IMR-90 (cell line): ENCODE measurements around the gene PEX10. TPM values are rescaled to one million over a fixed set of nuclear protein-coding genes. Genes with fewer than 3 reads are reported as not detected.

ENCODE experiments used
- ATAC-seq: fragments of 200-7000 bp; cut with Tn5 transposase; 2 replicates; pipeline ENCODE4 v1.9.1; 2020; ENCODE audit warnings: low read depth, mild to moderate bottlenecking, moderate library complexity
- BruUV-seq: library from RNA; stranded (reverse); fragments of 400-500 nt; replicated peaks from 2 replicates; lab custom pipeline; 2021; lab: Mats Ljungman, UMichigan
- CTCF ChIA-PET: fragments of 300-600 bp; formaldehyde crosslinking; extraction: SDS; loops from one replicate; lab custom pipeline; 2021; ENCODE audit warnings: antibody characterized with exemption; lab: Yijun Ruan, JAX
- POLR2A ChIA-PET: fragments of 300-600 bp; sonication (Branson Sonifier 250); formaldehyde crosslinking; loops from one replicate; lab custom pipeline; 2022; ENCODE audit warnings: antibody characterized with exemption; ENCODE audit not compliant: unreplicated experiment; lab: Charles Lee
- DNase-seq: peaks from one replicate; pipeline ENCODE4 v3.0.0; 2013
- H2AFZ ChIP-seq: replicated peaks from 2 replicates; pipeline ENCODE3; 2013; ENCODE audit warnings: low read length, mild to moderate bottlenecking; ENCODE audit not compliant: poor library complexity
- H2AK5ac ChIP-seq: 2 replicates; pipeline ENCODE4 v1.6.1; 2013; ENCODE audit warnings: low read depth, low read length, inconsistent platforms
- H2AK9ac ChIP-seq: replicated peaks from 2 replicates; pipeline ENCODE3; 2013; ENCODE audit warnings: mild to moderate bottlenecking, low read depth, low read length, moderate library complexity; ENCODE audit not compliant: poor library complexity
- H2BK120ac ChIP-seq: 2 replicates; pipeline ENCODE4 v1.6.1; 2013; ENCODE audit warnings: low read depth, low read length, inconsistent platforms
- H2BK15ac ChIP-seq: 3 replicates; pipeline ENCODE4 v1.6.1; 2013; ENCODE audit warnings: low read depth, low read length, inconsistent platforms
- H2BK20ac ChIP-seq: 2 replicates; pipeline ENCODE4 v1.6.1; 2013; ENCODE audit warnings: low read depth, mild to moderate bottlenecking, inconsistent platforms, low read length, moderate library complexity
- H2BK5ac ChIP-seq: 2 replicates; pipeline ENCODE4 v1.6.1; 2013; ENCODE audit warnings: mild to moderate bottlenecking, low read depth, low read length, inconsistent platforms; ENCODE audit not compliant: poor library complexity, severe bottlenecking
- H3K14ac ChIP-seq: replicated peaks from 2 replicates; pipeline ENCODE4 v1.6.1; 2013; ENCODE audit warnings: low read depth, low read length, inconsistent platforms
- H3K18ac ChIP-seq: 2 replicates; pipeline ENCODE4 v1.6.1; 2013; ENCODE audit warnings: low read depth, low read length, control low read depth
- H3K23ac ChIP-seq: 2 replicates; pipeline ENCODE4 v1.6.1; 2013; ENCODE audit warnings: low read depth, low read length, inconsistent platforms
- H3K27ac ChIP-seq: 2 replicates; pipeline ENCODE4 v1.5.1; 2013; ENCODE audit warnings: mild to moderate bottlenecking, control low read depth, low read length; ENCODE audit not compliant: insufficient read depth
- H3K27me3 ChIP-seq: 2 replicates; pipeline ENCODE4 v1.6.1; 2013; ENCODE audit warnings: low read length; ENCODE audit not compliant: control insufficient read depth, insufficient read depth
- H3K36me3 ChIP-seq: 2 replicates; pipeline ENCODE4 v1.6.1; 2013; ENCODE audit warnings: low read length, mixed read lengths; ENCODE audit not compliant: control insufficient read depth, insufficient read depth
- H3K4ac ChIP-seq: 2 replicates; pipeline ENCODE4 v1.6.1; 2013; ENCODE audit warnings: low read depth, low read length, inconsistent platforms
- H3K4me1 ChIP-seq: 2 replicates; pipeline ENCODE4 v1.6.1; 2013; ENCODE audit warnings: low read length, mixed read lengths; ENCODE audit not compliant: control insufficient read depth, insufficient read depth
- H3K4me2 ChIP-seq: 2 replicates; pipeline ENCODE4 v1.6.1; 2013; ENCODE audit warnings: low read depth, mild to moderate bottlenecking, control low read depth, low read length, moderate library complexity
- H3K4me3 ChIP-seq: 2 replicates; pipeline ENCODE4 v1.5.1; 2013; ENCODE audit warnings: low read depth, mild to moderate bottlenecking, control low read depth, low read length, moderate library complexity; ENCODE audit not compliant: insufficient read depth
- H3K56ac ChIP-seq: 2 replicates; pipeline ENCODE4 v1.6.1; 2013; ENCODE audit warnings: low read length, inconsistent platforms; ENCODE audit not compliant: insufficient read depth; ENCODE audit errors: extremely low read depth
- H3K79me1 ChIP-seq, 2 experiments: 2 replicates each; pipeline ENCODE4 v1.6.1; 2013; ENCODE audit warnings: low read length in 2 of 2, inconsistent platforms in 1 of 2, low read depth in 1 of 2
- H3K9ac ChIP-seq: 2 replicates; pipeline ENCODE4 v1.6.1; 2013; ENCODE audit warnings: low read depth, low read length, control low read depth
- H3K9me1 ChIP-seq: 2 replicates; pipeline ENCODE4 v1.6.1; 2013; ENCODE audit warnings: low read length, inconsistent platforms; ENCODE audit not compliant: insufficient read depth
- H3K9me3 ChIP-seq: 2 replicates; pipeline ENCODE4 v1.6.1; 2013; ENCODE audit warnings: low read length; ENCODE audit not compliant: control insufficient read depth, insufficient read depth
- H4K20me1 ChIP-seq: 2 replicates; pipeline ENCODE4 v1.6.1; 2013; ENCODE audit warnings: low read length, inconsistent platforms; ENCODE audit not compliant: insufficient read depth
- H4K5ac ChIP-seq: 2 replicates; pipeline ENCODE4 v1.6.1; 2013; ENCODE audit warnings: mild to moderate bottlenecking, low read depth, low read length, control low read depth
- H4K8ac ChIP-seq, 2 experiments: 2 replicates each; pipeline ENCODE4 v1.6.1; 2013; ENCODE audit warnings: low read depth in 2 of 2, low read length in 2 of 2, control low read depth in 1 of 2, inconsistent platforms in 1 of 2
- H4K91ac ChIP-seq: 2 replicates; pipeline ENCODE4 v1.6.1; 2013; ENCODE audit warnings: low read depth, low read length, inconsistent platforms; ENCODE audit not compliant: insufficient read depth
- BHLHE40 ChIP-seq: fragments of 150-350 bp; IDR thresholded peaks from 2 replicates; pipeline ENCODE4 v1.6.1; 2016; ENCODE audit warnings: mild to moderate bottlenecking, low read depth, low read length
- CEBPB ChIP-seq: IDR thresholded peaks from 2 replicates; pipeline ENCODE4 v1.6.1; 2012; ENCODE audit warnings: low read depth, low read length, improper control_type of control experiment
- MAFK ChIP-seq: IDR thresholded peaks from 2 replicates; pipeline ENCODE4 v1.6.1; 2012; ENCODE audit warnings: low read depth, low read length, improper control_type of control experiment
- MXI1 ChIP-seq: IDR thresholded peaks from 2 replicates; pipeline ENCODE4 v1.6.1; 2012; ENCODE audit warnings: low read depth, mild to moderate bottlenecking, low read length, moderate library complexity, borderline replicate concordance
- NFE2L2 ChIP-seq: fragments of 150-350 bp; IDR thresholded peaks from 2 replicates; pipeline ENCODE4 v1.6.1; 2016; ENCODE audit warnings: low read depth, mild to moderate bottlenecking, low read length
- RAD21 ChIP-seq: IDR thresholded peaks from 2 replicates; pipeline ENCODE4 v1.6.1; 2012; ENCODE audit warnings: low read length, improper control_type of control experiment
- RFX5 ChIP-seq: IDR thresholded peaks from 2 replicates; pipeline ENCODE4 v1.8.0; 2012; ENCODE audit warnings: low read depth, mild to moderate bottlenecking, low read length, moderate library complexity
- SMC3 ChIP-seq: fragments of 150-350 bp; IDR thresholded peaks from 2 replicates; pipeline ENCODE4 v1.6.1; 2016; ENCODE audit warnings: low read depth, mild to moderate bottlenecking, antibody characterized with exemption, low read length, moderate library complexity
- WGBS, 2 experiments: methylation state at CpG; one replicate each; pipeline versions ENCODE4 v1.1.5 to v1.1.7; 2013; ENCODE audit warnings: missing lambda C conversion rate in 2 of 2; ENCODE audit not compliant: insufficient read length in 1 of 2; ENCODE audit errors: extremely low coverage in 2 of 2; 5-methylcytosine and 5-hydroxymethylcytosine counted together
- dilution Hi-C: fragments of 300-500 bp; cut with HindIII; formaldehyde crosslinking; loops from one replicate; pipeline ENCODE4 v1.14.3; 2018; ENCODE audit warnings: low sequenced_read_pairs; ENCODE audit not compliant: unreplicated experiment
- in situ Hi-C: fragments of 300-500 bp; cut with MboI; formaldehyde crosslinking; loops from 3 replicates; pipeline ENCODE4 v1.14.3; 2019; ENCODE audit warnings: low sequenced_read_pairs, inconsistent platforms, mixed read lengths
- intact Hi-C: fragments of 100-400 bp; cut with micrococcal nuclease; formaldehyde crosslinking; loops from 2 replicates; pipeline ENCODE4 v1.10.0; 2022
- polyA plus RNA-seq, 3 experiments: library from polyadenylated mRNA; depleted of rRNA; stranded (reverse); fragments of >200 nt; gene quantifications; 2 replicates each; pipeline ENCODE4 v1.2.3, GENCODE V29; 2012; ENCODE audit warnings: low replicate concordance in 1 of 3
- total RNA-seq: library from RNA; depleted of rRNA; stranded (reverse); fragments of >200 nt; gene quantifications from 2 replicates; pipeline ENCODE4 v1.2.3, GENCODE V29; 2012
- TF ChIP-seq, protein P1 (sequence below): fragments of 150-350 bp; IDR thresholded peaks from 2 replicates; pipeline ENCODE4 v1.6.1; 2017; ENCODE audit warnings: mild to moderate bottlenecking, antibody characterized with exemption, low read length, low read depth
- TF ChIP-seq, protein P2 (sequence below): conservative IDR thresholded peaks from 2 replicates; pipeline ENCODE4 v1.5.1; 2012; ENCODE audit warnings: mild to moderate bottlenecking, low read depth, low read length, improper control_type of control experiment

The PEX10 gene
- total and polyA plus RNA-seq, 2 of the 4 experiments (the other 2 are of a cell fraction), result 16.9 to 19.7 TPM

DNA sequence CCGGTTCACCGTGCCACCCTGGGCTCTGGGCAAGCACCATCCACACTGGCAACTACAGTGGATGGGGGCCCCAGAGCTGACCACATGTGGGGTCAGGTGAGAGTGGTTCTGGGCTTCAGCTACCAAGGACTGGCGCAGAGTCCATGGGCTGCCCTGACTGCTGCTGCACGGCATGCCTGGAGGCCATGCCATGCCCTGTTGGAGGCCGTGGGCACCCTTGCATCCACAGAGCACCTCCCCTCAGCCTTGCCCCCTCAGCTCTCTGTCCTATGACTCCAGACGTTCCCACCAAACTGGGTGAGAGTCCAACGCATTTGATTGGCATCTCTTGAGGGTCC is 36.5 kb downstream of the PEX10 start:
- Histone ChIP-seq H3K56ac (no peak overlapping the region), H2AK5ac (no peak overlapping the region), H2BK15ac (no peak overlapping the region), H3K23ac (no peak overlapping the region), H3K9me1 (no peaks in the 10 kb centered on the region), H3K79me1 (no peaks in the 10 kb centered on the region), H3K9me3 (no peaks in the 10 kb centered on the region), H4K20me1 (no peaks in the 10 kb centered on the region; the same call in 1 of the 2 replicates), H4K91ac (no peak overlapping the region), H4K5ac (no peak overlapping the region), H2AK9ac (no peak overlapping the region), H3K27me3 (no peaks in the 10 kb centered on the region), H2BK20ac (no peak overlapping the region), H3K4me3 (no peak overlapping the region), H3K18ac (no peak overlapping the region), H3K27ac (no peak overlapping the region), H2AFZ (no peak overlapping the region), H3K4ac (no peak overlapping the region), H3K36me3 (no peaks in the 10 kb centered on the region), H3K14ac (no peak overlapping the region), H4K8ac (no peak overlapping the region), H3K9ac (no peak overlapping the region), H2BK120ac (no peak overlapping the region), H3K4me2 (no peak overlapping the region), H2BK5ac (no peak overlapping the region), H3K4me1 (no peaks in the 10 kb centered on the region)
- ATAC-seq, result no peak
- WGBS, 2 experiments, result 84% methylated on average over 4 of the region's 7 CpGs; no CpG with 5 or more reads in 1 of the 2 experiments
- CTCF ChIA-PET, result interaction anchor here (1.2 kb wide), 1 partner anchor 181 kb away, joined by 4 read pairs; the partner anchor contains the start of gene FAAP20
- BruUV-seq, result no TSS peak
- in situ Hi-C loops, result no loop called here
- dilution Hi-C loops, result no loop called here
- DNase-seq, result no peak
- intact Hi-C loops, result no loop called here
- POLR2A ChIA-PET, result no interaction called here
- TF ChIP-seq, protein P1, sequence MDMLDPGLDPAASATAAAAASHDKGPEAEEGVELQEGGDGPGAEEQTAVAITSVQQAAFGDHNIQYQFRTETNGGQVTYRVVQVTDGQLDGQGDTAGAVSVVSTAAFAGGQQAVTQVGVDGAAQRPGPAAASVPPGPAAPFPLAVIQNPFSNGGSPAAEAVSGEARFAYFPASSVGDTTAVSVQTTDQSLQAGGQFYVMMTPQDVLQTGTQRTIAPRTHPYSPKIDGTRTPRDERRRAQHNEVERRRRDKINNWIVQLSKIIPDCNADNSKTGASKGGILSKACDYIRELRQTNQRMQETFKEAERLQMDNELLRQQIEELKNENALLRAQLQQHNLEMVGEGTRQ, result no peak
- TF ChIP-seq SMC3 (no peak), NFE2L2 (no peak), BHLHE40 (no peak), MAFK (no peak), MXI1 (no peak), CEBPB (no peak), RFX5 (no peak), RAD21 (no peak)
- TF ChIP-seq, protein P2, sequence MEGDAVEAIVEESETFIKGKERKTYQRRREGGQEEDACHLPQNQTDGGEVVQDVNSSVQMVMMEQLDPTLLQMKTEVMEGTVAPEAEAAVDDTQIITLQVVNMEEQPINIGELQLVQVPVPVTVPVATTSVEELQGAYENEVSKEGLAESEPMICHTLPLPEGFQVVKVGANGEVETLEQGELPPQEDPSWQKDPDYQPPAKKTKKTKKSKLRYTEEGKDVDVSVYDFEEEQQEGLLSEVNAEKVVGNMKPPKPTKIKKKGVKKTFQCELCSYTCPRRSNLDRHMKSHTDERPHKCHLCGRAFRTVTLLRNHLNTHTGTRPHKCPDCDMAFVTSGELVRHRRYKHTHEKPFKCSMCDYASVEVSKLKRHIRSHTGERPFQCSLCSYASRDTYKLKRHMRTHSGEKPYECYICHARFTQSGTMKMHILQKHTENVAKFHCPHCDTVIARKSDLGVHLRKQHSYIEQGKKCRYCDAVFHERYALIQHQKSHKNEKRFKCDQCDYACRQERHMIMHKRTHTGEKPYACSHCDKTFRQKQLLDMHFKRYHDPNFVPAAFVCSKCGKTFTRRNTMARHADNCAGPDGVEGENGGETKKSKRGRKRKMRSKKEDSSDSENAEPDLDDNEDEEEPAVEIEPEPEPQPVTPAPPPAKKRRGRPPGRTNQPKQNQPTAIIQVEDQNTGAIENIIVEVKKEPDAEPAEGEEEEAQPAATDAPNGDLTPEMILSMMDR, result no peak
